Activated CD4-positive, alpha-beta T cell treated with anti-CD3 and anti-CD28 coated beads, Interleukin-2, amount 50 U/mL, for 1 hour (primary cell): ENCODE measurements around the gene ZNF446.
"Not testable (repeated sequence)": the region's sequence is repeated elsewhere in the genome, so short reads cannot be mapped to it uniquely, and the experiment has no call there.

ENCODE experiments used
- DNase-seq: peaks from one replicate; pipeline ENCODE4 v3.0.0-alpha.2; 2020

ZNF446 gene

DNA sequence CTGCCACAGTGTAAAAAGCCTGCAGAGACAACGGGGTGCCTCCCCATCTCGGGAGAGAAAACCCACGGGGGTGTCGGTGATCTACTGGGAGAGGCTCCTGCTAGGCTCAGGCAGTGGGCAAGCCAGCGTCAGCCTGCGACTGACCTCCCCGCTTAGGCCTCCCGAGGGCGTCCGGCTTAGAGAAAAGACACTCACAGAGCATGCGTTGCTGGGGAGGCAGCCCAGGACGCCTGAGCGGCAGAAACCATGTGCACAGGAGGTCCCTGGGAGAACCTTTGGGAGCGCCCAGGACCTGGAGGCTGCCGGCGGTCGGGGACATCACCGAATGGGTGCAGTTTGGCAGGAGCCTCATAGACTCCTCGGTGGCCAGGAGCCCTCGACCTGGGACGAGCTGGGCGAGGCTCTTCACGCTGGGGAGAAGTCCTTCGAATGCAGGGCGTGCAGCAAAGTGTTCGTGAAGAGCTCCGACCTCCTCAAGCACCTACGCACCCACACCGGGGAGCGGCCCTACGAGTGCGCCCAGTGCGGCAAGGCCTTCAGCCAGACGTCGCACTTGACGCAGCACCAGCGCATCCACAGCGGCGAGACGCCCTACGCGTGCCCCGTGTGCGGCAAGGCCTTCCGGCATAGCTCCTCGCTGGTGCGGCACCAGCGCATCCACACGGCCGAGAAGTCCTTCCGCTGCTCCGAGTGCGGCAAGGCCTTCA, 5.2 kb upstream of the ZNF446 start:
- not testable (repeated sequence) for DNase-seq

GRCh38 chr19:58471736-58472135, 4.4 kb upstream of the ZNF446 start:
- no peak for DNase-seq

DNA sequence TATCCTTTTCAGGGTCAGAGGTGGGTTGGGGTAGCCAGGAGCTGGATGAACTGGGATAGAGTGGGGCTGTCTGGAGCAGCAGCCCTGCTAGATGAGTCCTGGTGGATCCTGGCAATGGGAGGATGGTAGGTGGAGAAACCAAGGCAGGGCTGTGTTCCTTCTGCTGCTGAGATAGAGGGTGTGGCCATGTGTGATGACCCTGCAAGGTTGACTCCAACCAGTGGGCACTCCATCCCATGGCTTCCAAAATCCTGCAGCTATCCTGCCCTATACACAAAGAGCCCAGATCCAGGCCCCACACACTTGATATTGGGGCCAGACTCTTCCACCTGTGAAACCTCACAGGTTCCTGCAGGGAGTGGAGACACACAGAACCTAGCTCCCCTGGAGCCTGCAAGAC, 2.4 kb upstream of the ZNF446 start:
- DNase-seq: no peak

DNA sequence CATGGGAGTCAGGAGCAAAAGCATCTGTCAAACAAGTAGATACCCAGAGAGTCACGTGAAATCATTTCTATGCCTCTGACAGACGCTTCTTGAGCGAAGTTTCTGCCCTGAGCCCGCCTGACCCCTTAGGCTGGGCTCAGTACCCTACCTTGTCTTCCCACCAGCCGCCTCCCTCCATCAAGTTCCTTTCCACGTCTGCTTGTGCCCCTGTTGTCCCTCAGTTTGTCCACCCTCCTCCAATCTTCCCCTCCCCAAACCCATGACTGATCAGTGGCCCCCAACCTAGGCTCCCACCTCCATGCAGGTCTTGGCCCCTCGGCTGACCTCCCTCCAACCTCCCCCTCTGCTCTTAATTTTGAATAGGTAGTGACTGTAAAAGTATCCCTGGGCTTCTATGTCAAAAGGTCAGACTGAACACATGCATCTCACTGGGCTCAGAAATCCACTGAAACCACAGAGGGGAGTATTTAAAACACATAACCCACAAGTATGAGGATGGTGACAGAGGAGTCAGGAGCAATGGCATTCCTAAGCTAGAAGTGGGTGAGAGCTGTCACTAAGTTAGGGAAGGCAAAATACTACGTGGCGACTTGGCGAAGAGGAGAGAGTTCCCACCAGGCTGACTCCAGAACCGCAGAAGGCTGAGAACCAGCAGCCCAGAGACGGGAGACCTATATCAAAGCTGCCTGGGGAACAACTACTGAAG, 1.7 kb upstream of the ZNF446 start:
- no peak for DNase-seq

DNA sequence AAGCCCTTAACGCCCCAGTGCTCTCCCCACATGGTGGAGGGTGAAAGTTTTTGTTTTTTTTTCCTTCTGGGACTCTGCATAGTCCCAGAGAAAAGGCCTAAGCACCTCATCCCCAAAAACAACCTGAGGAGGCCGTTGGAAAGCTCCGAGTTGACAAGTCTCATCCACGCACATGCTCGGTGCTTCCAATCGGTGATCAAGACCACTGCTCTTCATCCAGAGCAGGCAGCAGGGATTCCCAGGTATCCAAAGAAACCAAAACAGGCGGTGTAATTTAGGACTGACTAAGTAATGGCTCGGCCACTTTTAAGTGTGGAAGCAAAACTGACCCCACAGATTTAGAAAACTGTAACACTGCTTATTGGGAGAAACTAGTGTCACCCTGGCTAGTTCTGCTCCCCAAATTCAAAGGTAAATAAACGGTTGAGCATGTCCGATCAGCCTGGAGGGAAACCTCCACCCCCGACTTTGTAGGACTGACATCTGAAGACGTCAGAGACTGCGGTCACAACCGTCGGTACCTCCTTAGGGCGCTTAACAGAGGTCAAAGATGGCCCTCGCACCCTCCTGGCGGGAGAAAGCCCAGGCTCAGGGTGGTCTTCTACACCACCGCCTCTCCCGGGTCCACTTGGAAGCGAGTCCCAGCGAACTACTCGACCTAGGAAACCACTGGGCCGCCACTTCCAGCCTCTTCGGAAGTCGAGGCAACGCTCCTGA, 997 bp upstream of the ZNF446 start:
- DNase-seq: no peak

GRCh38 chr19:58476498-58477015, 405 bp downstream of the ZNF446 start:
- DNase-seq: no peak

- no peak for DNase-seq
Observed at GRCh38 chr19:58477130-58477529, 978 bp downstream of the ZNF446 start.

- DNase-seq: no peak
Observed at GRCh38 chr19:58477871-58478270, 1.7 kb downstream of the ZNF446 start.

DNA sequence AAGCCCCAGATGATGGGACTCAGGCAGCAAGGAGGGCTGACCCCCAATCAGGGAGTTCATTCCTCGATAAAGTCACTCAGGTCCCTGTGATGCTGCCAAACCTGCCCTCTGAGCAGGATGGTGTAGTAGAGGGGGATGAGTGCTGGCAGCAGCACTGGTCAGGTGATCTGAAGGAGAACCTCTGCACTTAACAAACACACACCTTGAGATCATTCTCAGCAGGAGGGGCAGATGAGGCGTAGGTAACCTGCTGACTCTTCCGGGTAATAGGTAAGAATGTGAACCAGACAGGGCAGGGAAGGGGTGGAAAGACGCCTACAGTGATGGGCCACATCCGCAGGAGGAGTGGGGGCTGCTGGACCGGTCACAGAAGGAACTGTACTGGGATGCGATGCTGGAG, 3.2 kb downstream of the ZNF446 start:
- no peak for DNase-seq

DNA sequence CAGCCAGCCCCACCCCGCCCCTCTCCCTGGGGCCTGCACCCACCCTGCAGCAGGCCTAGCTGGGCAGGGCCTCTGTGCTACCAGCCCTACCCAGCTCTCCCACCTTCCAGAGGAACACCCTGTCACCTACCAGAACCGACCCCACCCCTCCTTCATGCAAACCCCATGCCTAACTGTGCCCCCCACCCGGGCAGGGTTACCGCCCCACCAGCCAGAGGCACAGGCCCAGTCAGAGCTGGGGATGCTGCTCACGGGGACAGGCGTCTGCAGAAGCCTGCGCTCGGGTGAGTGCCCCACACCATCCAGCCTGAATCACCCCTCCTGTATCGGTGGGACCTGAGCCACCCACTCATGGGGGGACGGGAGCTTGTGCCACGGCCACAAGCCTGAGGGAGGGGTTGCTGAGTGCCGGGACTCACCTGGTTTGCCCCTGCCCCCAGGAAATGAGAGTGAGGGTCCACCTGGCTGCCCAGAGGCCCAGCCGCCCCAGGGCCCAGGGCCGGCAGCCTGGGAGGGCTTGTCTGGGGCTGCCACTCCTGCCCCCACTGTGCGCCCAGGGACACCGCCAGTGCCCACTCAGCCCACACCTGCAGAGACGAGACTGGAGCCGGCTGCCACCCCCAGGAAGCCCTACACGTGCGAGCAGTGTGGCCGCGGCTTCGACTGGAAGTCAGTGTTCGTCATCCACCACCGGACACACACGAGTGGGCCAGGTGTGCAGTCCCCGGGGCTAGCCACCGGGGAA, 3.8 kb downstream of the ZNF446 start:
- no peak for DNase-seq

GRCh38 chr19:58480481-58480830, 4.3 kb downstream of the ZNF446 start:
- DNase-seq: no peak

- DNase-seq: no peak
Observed at GRCh38 chr19:58480831-58481230, 4.7 kb downstream of the ZNF446 start.

- DNase-seq: no peak
Observed at GRCh38 chr19:58482372-58482771, 6.2 kb downstream of the ZNF446 start.

DNA sequence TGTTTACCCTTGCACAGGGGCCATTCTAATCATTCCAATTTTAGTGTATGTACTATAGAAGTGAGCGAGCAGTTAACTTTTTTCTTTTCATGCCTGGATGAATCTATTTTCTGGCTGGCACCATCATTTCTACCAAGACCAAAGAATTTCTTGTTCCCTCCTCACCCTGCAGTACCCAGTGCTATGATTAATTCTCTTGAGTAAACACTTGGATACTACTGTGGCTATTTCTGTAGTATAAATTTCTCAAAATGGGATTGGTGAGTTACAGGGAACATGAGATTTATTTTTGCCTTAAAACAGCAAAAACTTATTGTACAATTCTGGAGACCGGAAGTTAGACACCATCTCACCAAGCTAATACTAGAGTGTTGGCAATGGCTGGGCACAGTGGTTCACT, 7.6 kb downstream of the ZNF446 start:
- no peak for DNase-seq

GRCh38 chr19:58484349-58484748, 8.2 kb downstream of the ZNF446 start:
- not testable (repeated sequence) for DNase-seq

DNA sequence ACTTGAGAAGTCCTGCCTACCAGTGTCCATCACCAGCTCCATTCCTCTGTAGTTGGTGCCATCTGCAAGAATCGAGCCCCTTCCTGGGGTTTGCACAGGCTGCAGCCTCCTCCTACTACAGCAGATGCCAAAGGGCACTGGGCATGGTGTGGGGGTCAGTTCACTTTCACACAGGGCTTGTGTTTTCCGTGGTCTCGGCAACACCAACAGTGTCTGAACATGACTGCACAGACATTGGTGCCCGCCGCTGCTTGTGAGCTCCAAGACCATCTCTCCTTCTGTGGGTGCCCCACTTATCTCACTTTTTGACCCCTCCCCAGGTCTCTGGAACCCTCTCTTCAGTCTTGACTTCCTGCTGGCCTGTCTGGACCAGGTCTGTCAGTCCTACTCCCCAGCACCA, 15.2 kb downstream of the ZNF446 start:
- no peak for DNase-seq

GRCh38 chr19:58492265-58492664, 16.1 kb downstream of the ZNF446 start:
- DNase-seq: no peak

DNA sequence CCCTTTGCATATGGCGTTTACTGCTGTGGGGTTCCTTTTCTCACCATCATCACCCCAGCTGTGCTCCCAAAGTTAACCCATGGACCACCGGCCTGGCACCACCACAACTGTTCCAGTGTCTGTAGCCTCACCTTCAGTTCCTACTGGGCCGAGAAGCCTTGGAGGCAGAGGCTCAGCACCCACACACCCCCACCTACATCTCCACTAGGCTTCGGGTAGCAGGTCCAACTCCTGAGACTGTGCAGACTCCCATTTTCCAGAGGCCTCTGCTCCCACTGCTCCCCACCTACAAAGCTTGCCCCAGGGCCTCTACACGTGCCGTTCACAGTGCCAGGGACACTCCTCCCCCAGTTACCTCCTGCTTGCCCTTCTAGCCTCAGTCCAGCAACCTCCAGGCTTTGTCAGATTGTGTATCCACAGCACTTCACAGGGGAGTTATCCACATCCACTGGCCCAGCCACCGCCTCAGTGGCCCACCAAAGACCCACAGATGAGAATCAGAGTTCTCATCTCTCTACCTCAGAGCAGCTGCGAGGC, 21.6 kb downstream of the ZNF446 start:
- DNase-seq: no peak

DNA sequence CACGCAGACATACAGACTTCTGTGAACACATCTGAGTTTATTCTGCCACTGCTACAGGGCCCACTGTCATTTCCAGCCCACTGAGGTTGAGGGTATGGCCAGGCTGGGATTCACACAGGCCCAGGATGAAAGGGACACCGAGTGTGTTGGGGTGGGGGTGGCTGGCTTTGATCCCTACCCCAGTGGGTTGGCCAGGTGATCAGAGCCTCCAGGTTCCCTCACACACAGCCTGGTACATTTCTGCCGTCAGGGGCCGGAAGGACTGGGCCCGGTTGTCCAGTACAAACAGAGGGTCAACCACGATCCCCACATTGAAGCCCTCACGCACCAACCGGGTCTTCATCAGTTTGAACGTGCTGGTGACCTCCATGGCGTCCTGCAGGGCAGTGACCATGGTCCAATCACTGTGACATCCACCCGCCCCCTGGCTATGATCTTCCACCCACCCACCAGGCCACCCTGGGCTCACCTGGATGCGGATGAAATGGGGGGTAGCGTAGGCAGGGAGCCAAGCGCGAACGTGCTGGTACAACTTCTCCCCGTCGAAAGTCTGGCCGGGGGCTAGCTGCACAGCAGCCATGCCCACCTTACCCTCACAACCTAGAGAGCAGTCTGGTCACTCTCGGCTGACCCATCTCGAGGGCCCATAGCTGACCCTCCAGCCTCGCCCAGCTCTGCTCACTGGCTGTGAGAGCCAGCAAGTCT, 22.3 kb downstream of the ZNF446 start:
- no peak for DNase-seq

- peak; percentile 90 for DNase-seq
Observed at GRCh38 chr19:58499021-58499927, 23.1 kb downstream of the ZNF446 start.

GRCh38 chr19:58500242-58500641, 24.1 kb downstream of the ZNF446 start:
- no peak for DNase-seq
